Thyroid gland (tissue), 4 donors: ENCODE measurements around the gene TP53BP2. TPM values are rescaled to one million over a fixed set of nuclear protein-coding genes. Genes with fewer than 3 reads are reported as not detected.

Experiments used
- DNase-seq, 2 donors: peaks; one replicate each; pipeline ENCODE4 v3.0.0-alpha.2; 2019
- H3K27ac ChIP-seq, 3 donors: fragments of 200-600 bp; sonication (generic); 1 replicate in 2 of 3; 2 replicates in 1 of 3; pipeline ENCODE4 v1.5.1; 2016 to 2019; ENCODE audit warnings: mild to moderate bottlenecking in 1 of 3, moderate library complexity in 1 of 3
- H3K27me3 ChIP-seq: fragments of 200-600 bp; sonication (generic); one replicate; pipeline ENCODE4 v1.5.1; 2019
- H3K36me3 ChIP-seq, 2 donors: fragments of 200-600 bp; sonication (generic); one replicate each; pipeline ENCODE4 v1.5.1; 2016 to 2019
- H3K4me1 ChIP-seq, 2 donors: fragments of 200-600 bp; sonication (generic); one replicate each; pipeline ENCODE4 v1.5.1; 2017 to 2019
- H3K4me3 ChIP-seq, 3 donors: fragments of 200-600 bp; sonication (generic); replicated peaks in 1 of 3; 1 replicate in 2 of 3; 2 replicates in 1 of 3; pipeline ENCODE4 v1.5.1; 2016; ENCODE audit warnings: mild to moderate bottlenecking in 1 of 3
- H3K9me3 ChIP-seq: fragments of 200-600 bp; sonication (generic); one replicate; pipeline ENCODE4 v1.5.1; 2017
- POLR2A ChIP-seq, 2 donors: fragments of 450-650 bp; IDR thresholded peaks; one replicate each; pipeline ENCODE4 v1.6.1; 2017; ENCODE audit warnings: antibody characterized with exemption in 2 of 2, mild to moderate bottlenecking in 2 of 2, moderate library complexity in 1 of 2
- whole genome bisulfite sequencing, 2 donors: methylation state at CpG; one replicate each; pipeline ENCODE4 v1.1.5; 2017; 5-methylcytosine and 5-hydroxymethylcytosine counted together
- intact Hi-C: fragments of 100-400 bp; cut with DNase I; formaldehyde crosslinking; loops from one replicate; pipeline ENCODE4 v1.15.1; 2023
- total RNA-seq, 4 donors: library from RNA; depleted of rRNA; stranded (reverse); fragments of >200 nt; gene quantifications; one replicate each; pipeline ENCODE4 v1.2.3, GENCODE V29; 2016
- TF ChIP-seq, protein P1 (sequence below), 6 experiments: fragments of 200-600 bp in 3 of 6; fragments of 450-650 bp in 3 of 6; sonication (generic) in 3 of 6; IDR thresholded peaks; one replicate each; pipeline ENCODE4 v1.5.1; 2016 to 2019; ENCODE audit warnings: antibody characterized with exemption in 6 of 6, mild to moderate bottlenecking in 2 of 6, inconsistent platforms in 1 of 6, moderate library complexity in 1 of 6

TP53BP2 gene
- total RNA-seq, 4 donors from 2014 or later: 58.2 to 98.0 (median 76.1) TPM

GRCh38 chr1:223859058-223859457, 13.3 kb upstream of the TP53BP2 start:
- no peaks in the 10 kb centered on the region for H3K36me3 ChIP-seq
- TF ChIP-seq, protein P1, sequence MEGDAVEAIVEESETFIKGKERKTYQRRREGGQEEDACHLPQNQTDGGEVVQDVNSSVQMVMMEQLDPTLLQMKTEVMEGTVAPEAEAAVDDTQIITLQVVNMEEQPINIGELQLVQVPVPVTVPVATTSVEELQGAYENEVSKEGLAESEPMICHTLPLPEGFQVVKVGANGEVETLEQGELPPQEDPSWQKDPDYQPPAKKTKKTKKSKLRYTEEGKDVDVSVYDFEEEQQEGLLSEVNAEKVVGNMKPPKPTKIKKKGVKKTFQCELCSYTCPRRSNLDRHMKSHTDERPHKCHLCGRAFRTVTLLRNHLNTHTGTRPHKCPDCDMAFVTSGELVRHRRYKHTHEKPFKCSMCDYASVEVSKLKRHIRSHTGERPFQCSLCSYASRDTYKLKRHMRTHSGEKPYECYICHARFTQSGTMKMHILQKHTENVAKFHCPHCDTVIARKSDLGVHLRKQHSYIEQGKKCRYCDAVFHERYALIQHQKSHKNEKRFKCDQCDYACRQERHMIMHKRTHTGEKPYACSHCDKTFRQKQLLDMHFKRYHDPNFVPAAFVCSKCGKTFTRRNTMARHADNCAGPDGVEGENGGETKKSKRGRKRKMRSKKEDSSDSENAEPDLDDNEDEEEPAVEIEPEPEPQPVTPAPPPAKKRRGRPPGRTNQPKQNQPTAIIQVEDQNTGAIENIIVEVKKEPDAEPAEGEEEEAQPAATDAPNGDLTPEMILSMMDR (IDR thresholded peaks at IDR 0.05): no peak
- TF ChIP-seq POLR2A (IDR thresholded peaks at IDR 0.05): no peak
- H3K4me1 ChIP-seq: no peaks in the 10 kb centered on the region
- no peak overlapping the region for H3K4me3 ChIP-seq
- intact Hi-C loops: no loop called here
- no peaks in the 10 kb centered on the region for H3K27me3 ChIP-seq
- no peak for DNase-seq
- H3K9me3 ChIP-seq: no peaks in the 10 kb centered on the region
- no peak overlapping the region for H3K27ac ChIP-seq
- WGBS, 2 donors: 69 to 79% methylated on average over 8 of the region's 8 CpGs

DNA sequence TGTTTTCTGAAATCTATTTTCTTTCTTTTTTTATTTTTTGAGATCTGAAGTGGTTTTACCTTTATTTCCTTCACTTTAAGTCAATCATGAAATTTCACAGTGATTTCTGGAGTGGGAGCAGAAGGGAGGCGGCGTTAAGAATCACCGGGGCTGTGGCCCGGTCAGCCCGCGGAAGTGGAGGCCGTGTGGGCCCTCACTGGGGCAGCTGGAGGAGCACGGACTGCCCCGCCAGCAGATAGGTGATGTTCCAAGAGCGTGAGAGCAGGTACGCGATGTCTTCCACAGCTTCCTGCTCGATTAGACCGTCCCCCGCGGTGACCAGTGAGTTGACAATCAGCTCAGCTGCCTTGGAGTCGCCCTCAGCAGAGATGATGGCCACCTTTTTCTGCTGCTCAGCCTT, 10.6 kb upstream of the TP53BP2 start:
- 92 to 95% methylated on average over 17 of the region's 17 CpGs for WGBS, 2 donors
- no peak for DNase-seq
- TF ChIP-seq, protein P1 (IDR thresholded peaks at IDR 0.05): no peak
- TF ChIP-seq POLR2A (IDR thresholded peaks at IDR 0.05): no peak

GRCh38 chr1:223853748-223854147, 8.0 kb upstream of the TP53BP2 start:
- Histone ChIP-seq H3K4me3 (no peak overlapping the region), H3K9me3 (no peaks in the 10 kb centered on the region), H3K4me1 (peaks cover 2 to 6% of the 10 kb centered on the region in 2 donors), H3K27me3 (no peaks in the 10 kb centered on the region), H3K27ac (no peak overlapping the region), H3K36me3 (no peaks in the 10 kb centered on the region)
- intact Hi-C loops: no loop called here
- DNase-seq: no peak
- TF ChIP-seq, protein P1 (IDR thresholded peaks at IDR 0.05): no peak
- TF ChIP-seq POLR2A (IDR thresholded peaks at IDR 0.05): no peak
- WGBS, 2 donors: 98% methylated on average over 1 of the region's 1 CpG

More for the DNA sequence above, 10.6 kb upstream of the TP53BP2 start:
- no peaks in the 10 kb centered on the region for H3K4me1 ChIP-seq
- H3K36me3 ChIP-seq: no peaks in the 10 kb centered on the region
- intact Hi-C loops: no loop called here
- H3K27me3 ChIP-seq: no peaks in the 10 kb centered on the region
- no peaks in the 10 kb centered on the region for H3K9me3 ChIP-seq
- no peak overlapping the region for H3K27ac ChIP-seq
- no peak overlapping the region for H3K4me3 ChIP-seq

- Histone ChIP-seq H3K36me3 (no peaks in the 10 kb centered on the region), H3K4me1 (peaks cover 5 to 6% of the 10 kb centered on the region in 2 donors), H3K27ac (no peak overlapping the region), H3K9me3 (no peaks in the 10 kb centered on the region), H3K4me3 (no peak overlapping the region), H3K27me3 (no peaks in the 10 kb centered on the region)
- no peak for TF ChIP-seq POLR2A (IDR thresholded peaks at IDR 0.05)
- TF ChIP-seq, protein P1 (IDR thresholded peaks at IDR 0.05): no peak
- no peak for DNase-seq
- intact Hi-C loops: no loop called here
Observed at GRCh38 chr1:223853275-223853674, 7.5 kb upstream of the TP53BP2 start.

DNA sequence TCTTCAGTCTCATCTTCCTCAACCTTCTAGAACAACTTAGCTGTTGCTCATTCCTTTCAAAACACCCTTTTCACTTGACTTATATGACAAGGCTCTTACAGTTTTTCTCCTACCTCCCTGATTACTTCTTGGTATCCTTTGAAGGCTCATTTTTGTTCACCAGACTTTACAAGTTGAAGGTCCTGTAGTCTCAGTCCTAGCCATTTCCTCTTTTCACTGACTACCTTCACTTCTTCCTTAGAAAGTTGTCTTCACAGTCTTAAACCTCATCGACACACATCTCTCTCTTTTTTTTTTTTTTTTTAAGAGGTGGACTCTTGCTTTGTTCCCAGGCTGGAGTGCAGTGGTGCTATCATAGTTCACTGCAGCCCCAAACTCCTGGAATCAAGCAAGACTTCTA, 6.6 kb upstream of the TP53BP2 start:
- Histone ChIP-seq H3K9me3 (no peaks in the 10 kb centered on the region), H3K27ac (no peak overlapping the region), H3K36me3 (no peaks in the 10 kb centered on the region), H3K27me3 (no peaks in the 10 kb centered on the region), H3K4me1 (peaks cover 5 to 9% of the 10 kb centered on the region in 2 donors), H3K4me3 (no peak overlapping the region)
- intact Hi-C loops: no loop called here
- no peak for TF ChIP-seq POLR2A (IDR thresholded peaks at IDR 0.05)
- TF ChIP-seq, protein P1 (IDR thresholded peaks at IDR 0.05): no peak
- DNase-seq: no peak
- 60 to 79% methylated on average over 1 of the region's 1 CpG for WGBS, 2 donors
